ENCODE results near the gene CCDC187. TPM values are rescaled to one million over a fixed set of nuclear protein-coding genes. Genes with fewer than 3 reads are reported as not detected.

CCDC187 gene
- total and polyA plus RNA-seq, 3 donors from 2014 or later: 13.8 to 61.5 (median 33.4) TPM

DNA sequence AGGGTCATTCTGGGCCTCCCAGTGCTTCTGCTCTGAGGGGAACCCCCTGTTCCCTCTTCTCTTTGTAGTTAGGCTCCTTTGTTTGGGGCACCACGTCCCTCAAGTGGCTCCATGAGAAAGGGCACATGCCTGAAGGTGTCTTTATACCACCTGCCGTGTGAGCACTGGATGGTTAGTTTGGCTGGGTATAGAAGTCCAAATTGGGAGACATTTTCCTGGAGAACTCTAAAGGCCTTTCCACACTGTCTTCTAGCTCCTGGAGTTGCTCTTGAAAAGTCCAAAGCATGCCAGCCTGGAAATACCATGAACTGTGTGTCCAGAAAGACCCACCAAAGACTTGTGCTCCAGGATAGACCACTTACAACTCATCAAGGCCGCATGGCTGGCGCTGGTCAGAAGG is 11.1 kb upstream of the CCDC187 start:
- H3K9me3 ChIP-seq: no peaks in the 10 kb centered on the region
- no peak for TF ChIP-seq POLR2A (IDR thresholded peaks at IDR 0.05)
- TF ChIP-seq, protein P1, sequence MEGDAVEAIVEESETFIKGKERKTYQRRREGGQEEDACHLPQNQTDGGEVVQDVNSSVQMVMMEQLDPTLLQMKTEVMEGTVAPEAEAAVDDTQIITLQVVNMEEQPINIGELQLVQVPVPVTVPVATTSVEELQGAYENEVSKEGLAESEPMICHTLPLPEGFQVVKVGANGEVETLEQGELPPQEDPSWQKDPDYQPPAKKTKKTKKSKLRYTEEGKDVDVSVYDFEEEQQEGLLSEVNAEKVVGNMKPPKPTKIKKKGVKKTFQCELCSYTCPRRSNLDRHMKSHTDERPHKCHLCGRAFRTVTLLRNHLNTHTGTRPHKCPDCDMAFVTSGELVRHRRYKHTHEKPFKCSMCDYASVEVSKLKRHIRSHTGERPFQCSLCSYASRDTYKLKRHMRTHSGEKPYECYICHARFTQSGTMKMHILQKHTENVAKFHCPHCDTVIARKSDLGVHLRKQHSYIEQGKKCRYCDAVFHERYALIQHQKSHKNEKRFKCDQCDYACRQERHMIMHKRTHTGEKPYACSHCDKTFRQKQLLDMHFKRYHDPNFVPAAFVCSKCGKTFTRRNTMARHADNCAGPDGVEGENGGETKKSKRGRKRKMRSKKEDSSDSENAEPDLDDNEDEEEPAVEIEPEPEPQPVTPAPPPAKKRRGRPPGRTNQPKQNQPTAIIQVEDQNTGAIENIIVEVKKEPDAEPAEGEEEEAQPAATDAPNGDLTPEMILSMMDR (IDR thresholded peaks at IDR 0.05): no peak
- no peaks in the 10 kb centered on the region for H3K4me1 ChIP-seq
- H3K27ac ChIP-seq: no peak overlapping the region
- no peak overlapping the region for H3K4me3 ChIP-seq
- DNase-seq: no peak
- H3K36me3 ChIP-seq (ENCODE audit: low read depth, missing control alignments): no peaks in the 10 kb centered on the region
- 90 to 98% methylated on average over 4 of the region's 4 CpGs for WGBS, 2 donors
- H3K27me3 ChIP-seq: no peaks in the 10 kb centered on the region
- intact Hi-C loops (cut with DNase I; ENCODE audit: low total_unique reads): no loop called here

DNA sequence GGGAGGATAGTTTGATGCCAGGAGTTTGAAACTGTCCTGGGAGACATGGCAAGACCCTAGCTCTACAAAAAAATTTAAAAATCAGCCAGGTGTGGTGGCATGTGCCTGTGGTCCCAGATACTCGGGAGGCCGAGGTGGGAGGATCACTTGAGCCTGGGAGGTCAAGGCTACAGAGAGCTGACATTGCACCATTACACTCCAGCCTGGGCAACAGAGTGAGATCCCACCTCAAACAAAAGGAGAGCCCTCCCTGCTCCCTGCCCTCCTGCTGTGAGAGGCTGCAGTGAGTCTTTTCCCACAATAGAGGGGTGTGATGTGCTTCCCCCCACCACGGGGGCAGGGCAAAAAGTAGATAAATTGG is 10.1 kb upstream of the CCDC187 start:
- intact Hi-C loops (cut with DNase I; ENCODE audit: low total_unique reads): no loop called here
- Histone ChIP-seq H3K4me3 (no peak overlapping the region), H3K27me3 (no peaks in the 10 kb centered on the region), H3K27ac (no peak overlapping the region), H3K36me3 (ENCODE audit: low read depth, missing control alignments) (no peaks in the 10 kb centered on the region), H3K9me3 (no peaks in the 10 kb centered on the region), H3K4me1 (no peaks in the 10 kb centered on the region)
- TF ChIP-seq, protein P1 (IDR thresholded peaks at IDR 0.05): no peak
- no peak for TF ChIP-seq POLR2A (IDR thresholded peaks at IDR 0.05)
- DNase-seq: no peak
- 81 to 85% methylated on average over 3 of the region's 3 CpGs for WGBS, 2 donors

DNA sequence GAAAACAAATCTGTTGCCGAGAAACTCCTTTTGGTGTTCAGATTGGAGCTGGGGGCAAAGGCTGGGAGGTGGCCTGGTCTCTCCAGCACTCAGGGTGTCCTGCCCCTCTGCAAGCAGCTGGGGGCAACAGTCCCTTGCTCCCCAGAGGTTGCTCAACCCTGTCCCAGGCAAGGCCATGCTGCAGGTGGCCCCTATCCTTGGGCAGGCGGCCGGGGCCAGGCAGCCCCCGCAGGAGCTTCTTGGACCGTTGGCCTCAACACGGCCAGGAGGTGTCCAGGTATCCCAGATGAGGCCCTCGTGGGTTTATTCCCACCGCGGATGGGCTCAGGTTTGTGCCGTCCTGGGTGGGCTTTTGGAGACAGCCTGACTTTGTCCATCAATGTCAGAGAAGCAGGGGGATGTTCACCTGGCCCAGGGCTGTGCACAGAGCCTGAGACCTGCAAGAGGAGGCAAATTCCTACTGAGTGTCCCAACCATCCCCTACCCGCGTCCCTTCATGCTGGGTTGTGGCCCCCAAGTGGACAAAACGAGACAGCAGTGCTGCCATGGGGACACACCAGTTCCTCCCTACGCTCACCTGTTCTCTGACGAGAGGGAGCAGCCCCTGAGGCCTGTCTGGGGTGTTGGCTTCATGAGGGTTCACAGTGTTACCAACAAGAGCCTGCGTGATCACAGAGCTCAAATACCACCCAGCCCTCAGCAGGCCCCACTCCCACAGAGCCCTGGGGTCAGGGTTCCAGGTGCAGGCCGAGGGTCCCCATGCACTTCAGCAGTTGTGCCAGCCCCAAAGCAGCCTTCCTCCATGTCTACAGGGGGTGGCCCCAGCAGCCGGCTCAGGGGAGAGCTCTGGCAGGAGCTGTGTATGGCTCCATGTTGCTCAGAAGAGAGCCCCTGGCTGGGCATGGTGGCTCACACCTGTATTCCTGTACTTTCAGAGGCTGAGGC is 9.5 kb upstream of the CCDC187 start:
- WGBS, 2 donors: 87 to 89% methylated on average over 3 to 17 of the region's 18 CpGs
- intact Hi-C loops (cut with DNase I; ENCODE audit: low total_unique reads): no loop called here

DNA sequence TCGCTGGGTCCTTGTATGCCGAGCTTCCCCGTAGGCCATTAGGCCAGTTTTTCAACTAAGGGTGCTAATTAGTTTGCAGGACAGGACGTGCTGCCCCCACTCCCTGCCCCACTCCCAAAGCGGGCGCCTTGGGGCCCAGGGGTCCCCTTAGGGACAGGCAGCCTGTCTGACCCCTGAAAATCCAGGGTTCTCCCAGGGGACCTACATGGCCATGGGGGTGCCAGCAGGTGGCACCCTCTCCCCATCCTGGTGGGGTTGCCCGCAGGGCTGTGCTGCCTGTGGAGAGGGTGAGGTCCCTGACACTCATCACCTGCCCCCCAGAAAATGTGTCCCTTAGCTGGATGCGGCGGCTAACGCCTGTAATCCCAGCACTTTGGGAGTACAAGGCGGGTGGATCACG is 8.5 kb upstream of the CCDC187 start:
- intact Hi-C loops (cut with DNase I; ENCODE audit: low total_unique reads): no loop called here
- peak; percentile 40 for DNase-seq

More for the DNA sequence above, 9.5 kb upstream of the CCDC187 start:
- no peaks in the 10 kb centered on the region for H3K9me3 ChIP-seq
- no peaks in the 10 kb centered on the region for H3K36me3 ChIP-seq (ENCODE audit: low read depth, missing control alignments)
- no peak overlapping the region for H3K27ac ChIP-seq
- no peaks in the 10 kb centered on the region for H3K4me1 ChIP-seq
- H3K27me3 ChIP-seq: no peaks in the 10 kb centered on the region
- no peak for TF ChIP-seq POLR2A (IDR thresholded peaks at IDR 0.05)
- TF ChIP-seq, protein P1 (IDR thresholded peaks at IDR 0.05): no peak
- H3K4me3 ChIP-seq: no peak overlapping the region
- no peak for DNase-seq

More for the DNA sequence above, 8.5 kb upstream of the CCDC187 start:
- no peaks in the 10 kb centered on the region for H3K36me3 ChIP-seq (ENCODE audit: low read depth, missing control alignments)
- H3K27me3 ChIP-seq: no peaks in the 10 kb centered on the region
- 71 to 77% methylated on average over 8 to 12 of the region's 12 CpGs for WGBS, 2 donors
- H3K4me1 ChIP-seq: no peaks in the 10 kb centered on the region
- H3K27ac ChIP-seq: no peak overlapping the region
- no peak overlapping the region for H3K4me3 ChIP-seq
- H3K9me3 ChIP-seq: no peaks in the 10 kb centered on the region
- TF ChIP-seq, protein P1 (IDR thresholded peaks at IDR 0.05): peak in 2 of 3 experiments; percentile 56 to 63
- no peak for TF ChIP-seq POLR2A (IDR thresholded peaks at IDR 0.05)
